Measurements from ENCODE around the gene APPL2.

APPL2 gene

DNA sequence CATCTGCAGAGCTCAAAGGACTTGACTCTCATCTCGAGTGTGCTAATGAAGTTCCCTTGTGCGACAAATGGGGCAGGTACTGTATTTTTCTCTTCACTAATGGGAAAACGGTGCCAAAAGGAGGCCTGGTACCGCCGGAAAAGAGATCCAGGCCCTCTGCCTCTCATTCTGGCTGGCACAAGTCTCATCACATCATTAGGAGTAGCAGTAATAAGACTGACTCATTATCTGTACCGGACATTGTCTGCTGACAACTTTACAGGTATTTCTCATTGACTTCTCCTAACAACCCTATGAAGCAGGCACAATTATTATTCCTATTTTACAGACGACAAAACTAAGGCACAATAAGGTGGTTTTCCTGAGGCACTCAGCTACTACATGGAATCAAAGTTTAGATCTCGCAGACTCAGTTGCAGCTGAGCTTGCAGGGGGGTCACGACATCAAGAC is 668 bp downstream of the APPL2 start:
- no peak for TF ChIP-seq GATA3 (IDR thresholded peaks at IDR 0.05; ENCODE audit: low read depth, low read length)
- no peak for TF ChIP-seq GATA2 (IDR thresholded peaks at IDR 0.05; ENCODE audit: low read depth, low read length)

DNA sequence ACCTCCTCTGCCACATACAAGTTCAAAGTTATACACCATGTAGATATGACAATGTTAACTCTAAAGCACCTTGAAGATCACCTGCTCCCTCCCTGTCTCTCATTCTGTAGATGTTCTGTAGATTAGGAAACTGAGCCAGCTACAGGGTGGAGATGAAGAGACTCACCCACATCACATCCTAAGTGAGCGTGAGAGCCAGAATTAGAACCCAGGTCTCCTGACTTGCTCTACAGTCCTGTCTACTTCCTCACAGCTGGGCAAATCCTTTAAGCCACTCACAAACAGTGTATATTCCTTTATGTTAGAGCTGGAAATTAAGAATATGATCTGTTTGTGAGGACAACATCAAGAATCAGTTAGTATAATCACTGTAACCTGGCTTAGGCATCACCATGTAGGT is 1.8 kb downstream of the APPL2 start:
- TF ChIP-seq GATA3 (IDR thresholded peaks at IDR 0.05; ENCODE audit: low read depth, low read length) (no peak), GATA2 (IDR thresholded peaks at IDR 0.05; ENCODE audit: low read depth, low read length) (no peak)

DNA sequence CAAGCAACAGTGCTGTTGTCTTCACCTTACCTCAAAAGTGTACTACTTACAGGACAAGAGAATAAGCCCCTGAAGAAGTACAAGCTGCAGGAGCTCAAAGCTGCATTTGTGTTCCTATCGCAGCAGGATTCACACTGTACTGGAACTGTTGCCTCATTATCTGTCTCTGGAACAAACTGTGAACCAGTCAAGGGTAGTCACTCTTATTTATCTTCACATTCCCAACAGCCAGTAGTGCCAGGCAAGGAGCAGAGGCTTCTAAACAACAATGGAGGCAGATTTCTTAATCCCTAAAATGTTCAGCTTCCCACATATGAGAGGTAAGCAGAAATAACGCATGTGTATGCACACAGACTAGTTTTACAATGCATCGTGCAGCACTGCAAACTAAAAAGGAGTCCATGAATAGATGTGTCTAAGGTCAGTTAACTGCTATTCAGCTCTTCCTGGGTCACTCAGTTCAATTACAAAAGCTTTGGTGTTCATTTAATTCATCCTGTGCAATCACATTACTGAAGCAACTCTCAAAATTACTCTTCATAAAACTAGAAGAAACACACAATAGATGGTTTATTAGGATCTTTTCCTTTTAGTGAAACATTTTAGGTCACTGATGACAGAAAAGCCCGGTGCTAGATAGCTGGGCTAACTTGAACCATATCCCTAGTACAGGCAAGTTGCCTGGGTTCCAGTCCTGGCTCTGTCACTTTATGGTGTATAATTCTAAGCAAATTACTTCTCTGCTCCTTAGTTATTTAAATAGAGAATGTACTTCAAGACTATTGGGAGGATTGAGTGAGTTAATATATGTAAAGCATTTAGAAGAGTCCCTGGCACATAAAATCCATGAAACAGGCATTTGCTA is 2.7 kb downstream of the APPL2 start:
- TF ChIP-seq GATA2 (IDR thresholded peaks at IDR 0.05; ENCODE audit: low read depth, low read length) = no peak
- no peak for TF ChIP-seq GATA3 (IDR thresholded peaks at IDR 0.05; ENCODE audit: low read depth, low read length)

DNA sequence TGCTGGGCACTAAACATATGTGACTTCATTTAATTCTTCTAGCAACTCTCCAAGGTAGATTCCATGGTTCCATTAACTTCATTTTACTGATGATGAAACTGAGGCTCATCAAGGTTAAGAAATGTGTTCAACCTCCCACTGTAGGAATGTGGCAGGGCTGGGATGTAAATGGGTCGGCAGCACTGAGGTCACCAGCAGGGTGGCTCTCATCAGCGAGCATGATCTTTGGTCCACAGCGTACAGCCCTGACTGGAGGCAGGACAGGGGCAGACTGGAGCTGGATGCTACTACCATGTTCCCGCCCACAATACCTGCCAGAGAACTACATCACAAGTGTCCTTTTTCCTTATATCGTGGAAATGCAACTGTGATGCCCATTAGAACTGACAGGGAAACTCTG is 4.6 kb downstream of the APPL2 start:
- TF ChIP-seq GATA3 (IDR thresholded peaks at IDR 0.05; ENCODE audit: low read depth, low read length) (no peak), GATA2 (IDR thresholded peaks at IDR 0.05; ENCODE audit: low read depth, low read length) (no peak)

DNA sequence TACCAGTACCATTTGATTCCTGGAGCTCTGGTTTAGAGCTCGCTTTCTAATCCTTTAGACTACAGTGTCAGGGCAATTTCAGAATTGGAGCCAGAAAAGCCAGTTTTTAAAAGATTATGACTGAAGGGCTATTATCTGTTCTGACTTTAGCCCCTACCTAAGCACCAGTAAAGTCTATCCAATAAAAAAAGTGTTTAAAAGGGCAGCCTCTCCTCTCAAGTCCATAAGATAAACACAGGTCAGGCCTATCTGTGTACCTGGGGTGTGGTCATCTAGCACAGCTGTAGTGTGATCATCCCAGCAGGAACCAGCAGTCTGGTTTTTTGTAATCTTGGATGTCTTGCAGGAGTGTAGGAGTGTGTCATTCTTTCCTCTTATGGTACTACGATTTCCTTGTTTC is 6.6 kb downstream of the APPL2 start:
- TF ChIP-seq GATA3 (IDR thresholded peaks at IDR 0.05; ENCODE audit: low read depth, low read length) (no peak), GATA2 (IDR thresholded peaks at IDR 0.05; ENCODE audit: low read depth, low read length) (no peak)

DNA sequence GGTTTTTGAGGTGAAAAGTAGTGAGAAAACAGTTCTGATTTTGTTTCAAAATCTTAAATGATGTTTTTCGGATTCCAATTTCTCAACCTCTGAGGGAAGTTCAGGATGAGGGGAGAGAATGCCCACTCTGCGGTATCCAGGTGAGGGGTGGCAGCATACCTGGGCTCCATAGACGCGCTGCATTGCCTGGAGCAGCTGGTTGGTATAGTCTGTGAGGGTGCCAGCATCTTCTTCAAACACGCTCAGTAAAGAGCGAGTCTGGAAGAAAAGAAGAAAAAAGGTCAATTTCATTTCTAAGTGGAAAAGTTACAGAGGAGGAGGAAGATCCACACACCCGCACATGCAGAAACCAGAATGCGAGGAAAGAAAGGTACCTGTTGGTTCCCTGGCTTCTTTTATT is 7.0 kb downstream of the APPL2 start:
- TF ChIP-seq GATA2 (IDR thresholded peaks at IDR 0.05; ENCODE audit: low read depth, low read length) (no peak), GATA3 (IDR thresholded peaks at IDR 0.05; ENCODE audit: low read depth, low read length) (no peak)

DNA sequence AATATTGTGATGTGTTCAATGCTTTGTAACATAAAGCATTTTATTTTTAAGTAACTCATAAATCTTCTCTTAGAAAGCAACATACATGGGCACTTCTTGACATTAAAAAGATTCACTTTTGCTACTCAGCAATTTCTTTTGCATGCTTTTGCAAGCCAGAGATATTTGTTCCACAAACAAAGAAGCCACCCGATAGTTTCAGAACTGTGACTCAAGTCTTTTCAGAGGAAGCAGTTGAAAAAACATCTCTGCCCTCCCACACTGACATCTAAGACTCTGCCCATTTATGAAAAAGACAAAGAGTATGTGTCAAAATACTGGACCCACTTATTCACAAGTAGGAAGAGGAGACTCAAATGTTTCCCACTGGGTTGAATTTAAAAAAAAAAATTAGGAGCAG is 7.5 kb downstream of the APPL2 start:
- TF ChIP-seq GATA3 (IDR thresholded peaks at IDR 0.05; ENCODE audit: low read depth, low read length) (no peak), GATA2 (IDR thresholded peaks at IDR 0.05; ENCODE audit: low read depth, low read length) (no peak)

DNA sequence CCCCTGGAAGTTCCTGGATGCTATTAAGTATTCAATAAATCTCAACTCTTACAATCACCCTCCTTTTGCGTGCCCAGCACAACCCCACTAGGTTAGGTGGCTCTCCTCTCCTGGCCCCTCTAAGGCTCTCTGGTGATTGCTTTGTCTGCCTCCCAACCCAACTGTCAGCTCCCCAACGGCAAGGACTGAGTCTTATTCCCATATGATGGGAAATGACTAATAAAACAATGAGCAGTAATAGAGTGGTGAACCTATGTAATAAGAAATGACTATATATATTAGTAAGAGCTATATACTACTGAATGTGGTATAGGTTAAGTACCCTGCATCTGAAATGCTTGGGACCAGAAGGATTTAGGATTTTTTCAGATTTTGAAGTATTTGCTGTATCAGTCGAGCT is 8.1 kb downstream of the APPL2 start:
- TF ChIP-seq GATA3 (IDR thresholded peaks at IDR 0.05; ENCODE audit: low read depth, low read length) (no peak), GATA2 (IDR thresholded peaks at IDR 0.05; ENCODE audit: low read depth, low read length) (no peak)

DNA sequence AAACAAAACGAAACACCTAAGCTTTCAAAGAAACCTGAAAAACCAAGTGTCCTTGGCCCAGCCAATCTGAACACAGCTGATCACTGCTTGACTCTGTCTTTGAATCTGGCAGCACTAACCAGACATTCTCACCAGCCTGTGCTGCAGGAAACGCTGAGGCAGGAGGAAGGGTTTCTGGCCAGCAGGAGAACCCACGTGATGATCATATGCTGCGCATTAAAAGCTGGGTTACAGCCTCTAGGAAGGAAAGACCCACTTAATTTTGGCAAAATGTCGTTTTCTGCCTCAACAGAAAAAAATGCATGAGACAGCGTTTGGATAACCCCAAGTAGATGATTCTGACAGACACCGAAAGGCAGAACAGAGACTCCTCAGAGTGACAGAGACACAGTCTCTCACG is 9.8 kb downstream of the APPL2 start:
- no peak for TF ChIP-seq GATA3 (IDR thresholded peaks at IDR 0.05; ENCODE audit: low read depth, low read length)
- TF ChIP-seq GATA2 (IDR thresholded peaks at IDR 0.05; ENCODE audit: low read depth, low read length) = no peak

DNA sequence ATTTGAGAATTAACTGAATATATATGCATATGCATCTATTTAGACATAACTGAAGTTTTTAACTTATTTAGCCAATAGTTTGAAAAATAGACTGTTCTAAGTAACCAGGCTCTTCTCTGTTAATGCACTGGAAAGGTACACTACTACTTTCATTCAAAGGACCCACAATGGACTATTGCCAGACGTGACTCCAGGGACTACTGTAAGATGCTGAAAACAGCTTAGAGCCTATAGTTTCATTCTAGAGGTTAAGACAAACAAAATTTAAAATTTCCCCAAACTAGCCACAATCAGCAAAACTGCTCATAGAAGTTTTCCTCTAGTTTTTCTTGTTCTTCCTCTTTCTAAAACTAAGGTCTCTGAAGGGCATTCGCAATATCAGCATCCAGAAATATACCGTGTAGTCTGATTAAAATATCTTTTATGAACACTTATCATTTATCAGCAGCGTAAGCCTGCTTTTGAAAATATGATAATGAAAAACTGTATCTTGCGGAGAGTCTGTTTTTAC is 10.4 kb downstream of the APPL2 start:
- TF ChIP-seq GATA3 (IDR thresholded peaks at IDR 0.05; ENCODE audit: low read depth, low read length) (no peak), GATA2 (IDR thresholded peaks at IDR 0.05; ENCODE audit: low read depth, low read length) (no peak)

DNA sequence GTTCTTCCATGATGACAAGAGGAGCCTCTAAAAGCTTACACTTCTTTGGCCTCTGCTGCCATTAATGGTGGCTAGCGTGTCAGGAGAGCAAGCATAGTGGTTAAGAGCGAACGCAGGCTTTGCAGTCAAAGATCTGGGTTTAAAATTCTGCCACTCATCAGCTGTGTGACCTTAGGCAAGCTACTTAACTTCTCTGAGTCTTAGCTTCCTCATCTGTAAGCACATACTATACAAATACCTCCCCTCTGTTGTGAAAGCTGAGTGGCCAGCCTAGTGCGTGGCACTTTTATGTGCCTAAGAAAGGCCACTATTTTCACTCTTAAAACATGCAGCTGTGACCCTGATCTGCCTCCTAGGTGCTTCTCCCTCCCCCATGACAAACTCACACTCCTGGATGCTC is 11.6 kb downstream of the APPL2 start:
- TF ChIP-seq GATA3 (IDR thresholded peaks at IDR 0.05; ENCODE audit: low read depth, low read length) (no peak), GATA2 (IDR thresholded peaks at IDR 0.05; ENCODE audit: low read depth, low read length) (no peak)

DNA sequence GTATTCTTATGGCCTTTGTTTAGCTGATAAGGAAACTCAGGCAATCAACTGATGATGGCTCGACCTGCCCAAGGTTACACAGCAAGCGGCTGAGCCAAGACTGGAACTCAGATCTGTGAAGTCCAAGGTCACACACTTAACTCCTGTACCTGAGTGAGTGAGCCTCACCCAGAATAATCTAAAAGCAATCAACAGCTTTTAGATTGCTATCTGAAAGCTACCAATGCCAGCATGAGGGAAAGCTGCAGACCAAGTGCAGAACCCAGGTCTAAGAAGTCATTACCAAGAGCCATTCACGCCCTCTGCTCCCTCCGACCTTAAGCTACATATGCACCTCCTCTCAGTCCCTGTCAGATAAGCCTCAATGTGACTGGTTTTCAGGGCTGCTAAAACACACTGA is 12.1 kb downstream of the APPL2 start:
- TF ChIP-seq GATA2 (IDR thresholded peaks at IDR 0.05; ENCODE audit: low read depth, low read length) = peak; percentile 30; the same call in 1 of the 2 replicates
- TF ChIP-seq GATA3 (IDR thresholded peaks at IDR 0.05; ENCODE audit: low read depth, low read length) = no peak

DNA sequence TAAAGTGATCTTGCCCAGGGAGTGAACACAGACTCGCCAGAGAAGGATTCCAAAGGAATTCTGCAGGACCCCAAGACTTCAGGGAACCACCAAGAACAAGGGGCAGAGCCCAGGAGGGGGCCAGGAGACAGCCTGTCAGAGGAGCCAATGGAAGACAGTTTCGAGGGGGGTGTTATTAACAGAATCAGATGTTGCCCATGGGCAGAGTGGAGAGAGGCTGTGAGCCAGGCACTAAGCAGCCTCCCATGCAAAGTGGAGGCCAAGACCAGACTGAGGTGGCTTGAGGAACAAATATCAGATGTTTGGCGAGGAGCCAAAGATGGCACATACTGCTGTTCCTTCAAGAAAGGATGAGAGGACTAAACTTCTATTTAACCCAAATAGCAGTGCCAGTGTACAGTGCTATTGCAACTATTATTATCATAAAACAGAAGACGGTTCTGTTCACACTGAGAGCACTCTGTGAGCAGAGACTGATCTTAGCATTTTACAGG is 12.6 kb downstream of the APPL2 start:
- TF ChIP-seq GATA2 (IDR thresholded peaks at IDR 0.05; ENCODE audit: low read depth, low read length) (no peak), GATA3 (IDR thresholded peaks at IDR 0.05; ENCODE audit: low read depth, low read length) (no peak)

DNA sequence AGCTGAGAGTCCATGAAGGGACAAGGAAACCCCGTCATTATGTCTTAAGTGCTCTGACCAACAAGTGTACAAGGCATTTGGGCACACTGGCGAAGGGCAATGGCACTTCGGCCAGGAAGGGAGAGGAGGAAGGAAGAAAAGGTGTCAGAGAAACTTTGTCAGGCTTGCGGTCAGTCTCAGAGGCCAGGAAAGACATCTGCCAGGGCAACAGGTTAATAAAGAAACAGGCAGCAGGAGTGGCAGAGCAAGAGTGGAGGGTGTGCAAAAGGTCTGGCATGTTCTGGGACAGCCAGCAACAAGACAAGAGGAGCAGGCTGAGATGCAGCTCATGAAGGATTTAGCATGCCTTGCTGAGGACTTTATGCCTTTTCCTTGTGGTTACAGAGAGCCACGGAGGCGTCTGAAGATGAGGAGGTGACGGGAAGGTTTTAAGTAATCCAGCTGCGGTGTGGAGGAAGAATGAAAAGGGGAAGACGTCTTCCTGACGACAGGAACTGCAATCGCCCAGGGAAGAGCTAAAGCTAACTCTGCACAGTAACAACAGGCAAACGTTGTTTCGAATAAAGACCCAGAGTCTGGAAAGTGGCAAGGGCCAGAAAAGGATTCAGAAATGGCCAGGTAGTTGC is 13.1 kb downstream of the APPL2 start:
- TF ChIP-seq GATA3 (IDR thresholded peaks at IDR 0.05; ENCODE audit: low read depth, low read length) (no peak), GATA2 (IDR thresholded peaks at IDR 0.05; ENCODE audit: low read depth, low read length) (no peak)

DNA sequence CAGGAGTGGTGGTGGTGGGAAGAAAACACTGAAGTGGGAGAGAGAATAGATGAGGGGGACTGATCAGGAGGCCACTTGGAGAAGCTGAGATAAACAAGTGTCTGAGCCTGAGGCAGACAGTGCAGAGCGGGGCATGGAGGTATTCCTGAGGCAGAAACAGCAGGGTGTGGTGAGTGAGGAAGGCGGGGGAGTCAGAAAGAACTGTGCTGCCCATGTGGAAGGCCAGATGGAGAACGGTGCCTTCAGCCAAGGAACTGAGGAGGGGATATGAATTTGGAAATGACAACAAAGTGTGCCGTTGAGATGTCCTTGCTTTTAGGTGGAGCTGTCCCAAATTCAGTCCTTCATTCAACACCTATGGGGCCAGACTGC is 13.7 kb downstream of the APPL2 start:
- TF ChIP-seq GATA2 (IDR thresholded peaks at IDR 0.05; ENCODE audit: low read depth, low read length) (no peak), GATA3 (IDR thresholded peaks at IDR 0.05; ENCODE audit: low read depth, low read length) (no peak)
